HG03575 (cell line): ENCODE data around the gene SLC4A5.

Source experiments
- ATAC-seq: cut with Tn5 transposase; IDR thresholded peaks from one replicate; pipeline ENCODE4 v1.9.1; 2021; ENCODE audit not compliant: unreplicated experiment, insufficient number of reproducible peaks, low FRiP score; ENCODE audit errors: extremely low read depth

SLC4A5 gene

DNA sequence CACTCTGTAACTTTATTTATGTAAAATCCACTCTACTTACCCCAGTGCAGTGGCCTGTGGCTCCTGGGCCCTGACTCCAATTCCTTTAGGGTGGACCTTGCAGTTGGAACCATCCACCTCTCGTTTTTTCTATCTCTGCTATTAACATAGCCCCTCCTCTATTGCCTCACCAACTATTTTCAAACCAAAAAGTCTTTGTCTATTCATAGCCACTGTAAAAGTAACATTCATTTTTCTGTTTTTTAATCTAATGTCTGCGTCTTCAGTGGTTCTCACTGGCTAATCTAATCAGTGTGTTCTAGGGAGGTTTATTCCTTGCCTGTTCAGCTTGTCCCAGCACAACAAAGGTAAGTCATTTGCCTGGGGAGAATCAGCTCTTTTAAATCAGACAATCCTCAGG is at the start of gene SLC4A5:
SLC4A5 (minus strand) TSS at position 101 of the 400 bp plus-strand sequence. CDS start 28,393 bp downstream, outside the sequence.
- ATAC-seq = no peak

DNA sequence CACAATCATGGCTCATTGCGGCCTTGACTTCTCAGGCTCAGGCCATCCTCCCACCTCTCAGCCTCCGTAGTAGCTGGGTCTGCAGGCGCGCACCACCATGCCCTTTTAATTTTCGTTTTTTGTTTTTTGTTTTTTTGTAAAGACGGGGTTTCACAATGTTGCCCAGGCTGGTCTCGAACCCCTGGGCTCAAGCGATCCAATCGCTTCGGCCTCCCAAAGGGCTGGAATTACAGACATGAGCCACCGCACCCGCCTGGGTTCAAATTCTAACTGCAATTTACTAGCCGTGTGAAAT is 49.2 kb upstream of the SLC4A5 start:
- ATAC-seq = no peak

GRCh38 chr2:74391580-74392448 is 48.6 kb upstream of the SLC4A5 start:
- ATAC-seq = no peak

GRCh38 chr2:74391209-74391579 is 48.0 kb upstream of the SLC4A5 start:
- no peak for ATAC-seq

- no peak for ATAC-seq
Observed at GRCh38 chr2:74390606-74391005, 47.4 kb upstream of the SLC4A5 start.

- no peak for ATAC-seq
Observed at GRCh38 chr2:74387346-74387745, 44.1 kb upstream of the SLC4A5 start.

DNA sequence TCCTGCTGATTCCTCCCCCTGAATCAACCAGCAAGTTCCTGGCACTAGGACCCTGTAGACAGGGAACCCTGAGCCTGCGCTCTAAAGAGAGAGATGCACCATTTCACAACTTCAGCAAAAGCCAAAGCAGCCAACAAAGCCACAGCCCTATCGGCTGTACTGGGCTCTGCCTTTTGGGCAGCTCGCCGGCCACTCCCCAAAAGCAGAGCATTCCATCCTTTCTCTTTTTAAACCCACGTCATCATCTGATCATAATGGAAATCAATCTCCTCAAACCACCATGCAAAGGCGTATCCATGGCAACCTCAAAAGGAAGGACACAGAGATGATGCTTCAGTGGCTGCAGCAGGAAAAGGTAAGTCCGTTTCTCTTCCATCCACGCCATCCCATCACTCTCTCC is 42.2 kb upstream of the SLC4A5 start:
- no peak for ATAC-seq

DNA sequence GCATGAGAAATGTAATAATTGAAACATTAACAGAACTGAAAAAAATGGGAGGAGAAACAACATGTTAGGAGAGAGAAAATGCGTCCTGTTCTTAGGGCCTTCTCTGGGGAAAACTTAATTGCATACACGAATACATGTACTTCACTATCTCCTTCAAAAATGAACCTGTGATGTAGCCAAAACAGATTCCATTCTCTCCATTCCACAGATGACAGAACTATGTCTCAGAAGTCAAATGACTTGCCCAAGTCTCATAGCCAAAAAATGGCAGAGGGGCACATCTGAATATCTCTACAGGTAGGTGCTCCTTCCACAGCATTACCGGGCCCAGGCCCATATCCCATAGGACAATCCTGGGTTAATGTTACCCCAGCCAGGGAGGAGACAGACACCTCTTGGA is 40.8 kb upstream of the SLC4A5 start:
- no peak for ATAC-seq

GRCh38 chr2:74383254-74383653 is 40.0 kb upstream of the SLC4A5 start:
- no peak for ATAC-seq

- ATAC-seq = no peak
Observed at GRCh38 chr2:74381751-74382150, 38.5 kb upstream of the SLC4A5 start.

DNA sequence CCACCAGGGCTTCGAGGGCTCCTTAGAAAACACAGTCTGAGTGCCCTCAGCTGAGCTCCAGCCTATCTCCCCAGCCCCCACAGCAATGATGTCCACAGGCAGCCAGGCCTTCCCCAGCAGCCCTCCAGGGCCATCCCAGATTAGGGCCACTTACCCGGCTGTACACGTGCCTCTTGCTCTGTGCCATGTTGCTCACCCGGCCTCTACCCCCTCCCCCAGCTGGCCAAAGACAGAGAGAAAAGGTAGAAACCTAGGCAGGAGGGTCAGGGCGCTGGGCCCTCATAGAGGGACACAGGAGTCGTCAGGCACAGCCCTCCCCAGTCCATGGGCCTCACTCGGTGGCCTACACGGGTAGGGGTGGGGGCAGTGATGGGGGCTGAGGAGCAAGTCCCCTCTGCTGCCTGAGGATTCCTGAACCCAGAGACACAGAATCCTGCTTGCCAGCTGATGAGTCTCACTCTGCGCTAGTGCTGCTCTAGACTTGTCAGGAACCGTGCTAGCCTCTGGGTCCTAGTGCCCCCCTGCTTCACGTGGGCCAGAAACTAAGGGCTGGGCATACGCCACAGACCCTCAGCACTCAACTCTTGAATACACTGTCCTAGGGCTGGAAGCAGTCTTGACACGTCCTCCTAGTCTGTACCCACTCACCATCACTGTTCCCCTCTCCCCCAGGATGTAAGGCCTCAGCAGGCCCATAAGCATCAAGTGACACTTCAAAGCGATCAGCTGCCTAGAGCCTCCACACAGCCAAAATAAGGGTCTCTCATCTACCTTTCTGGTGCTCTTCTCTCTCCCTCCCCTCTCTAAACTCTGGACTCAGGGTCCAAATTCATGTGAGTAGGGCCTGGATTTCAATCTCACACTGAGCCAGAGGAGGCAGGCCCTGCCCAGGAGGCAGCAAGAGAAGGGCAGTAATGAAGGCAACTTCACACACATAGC is 36.9 kb upstream of the SLC4A5 start, which contains the start of gene DCTN1:
DCTN1 (minus strand) TSS at position 461 of the 939 bp plus-strand sequence; CDS start at position 187, 274 bp downstream.
- ATAC-seq = no peak

DNA sequence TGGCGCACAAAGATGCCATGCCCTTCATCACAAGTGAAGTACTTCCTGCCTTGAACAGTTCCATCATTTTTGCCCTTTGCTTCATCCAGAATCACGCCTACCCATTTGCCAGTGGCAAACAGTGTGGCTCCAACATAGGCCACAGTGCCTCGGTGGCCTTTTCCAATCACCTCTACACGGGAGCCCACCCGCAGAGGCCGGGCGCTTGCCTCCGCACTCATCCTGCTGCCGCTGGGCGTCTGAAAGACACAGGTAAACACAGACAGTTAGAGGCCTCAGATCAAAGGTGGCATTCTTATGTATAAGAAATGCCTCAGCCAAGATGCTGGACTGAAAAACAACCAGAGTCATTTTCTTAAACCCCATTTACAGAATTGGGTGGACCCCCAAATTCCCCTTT is 34.8 kb upstream of the SLC4A5 start:
- no peak for ATAC-seq

- ATAC-seq = no peak
Observed at GRCh38 chr2:74375838-74376237, 32.6 kb upstream of the SLC4A5 start.

DNA sequence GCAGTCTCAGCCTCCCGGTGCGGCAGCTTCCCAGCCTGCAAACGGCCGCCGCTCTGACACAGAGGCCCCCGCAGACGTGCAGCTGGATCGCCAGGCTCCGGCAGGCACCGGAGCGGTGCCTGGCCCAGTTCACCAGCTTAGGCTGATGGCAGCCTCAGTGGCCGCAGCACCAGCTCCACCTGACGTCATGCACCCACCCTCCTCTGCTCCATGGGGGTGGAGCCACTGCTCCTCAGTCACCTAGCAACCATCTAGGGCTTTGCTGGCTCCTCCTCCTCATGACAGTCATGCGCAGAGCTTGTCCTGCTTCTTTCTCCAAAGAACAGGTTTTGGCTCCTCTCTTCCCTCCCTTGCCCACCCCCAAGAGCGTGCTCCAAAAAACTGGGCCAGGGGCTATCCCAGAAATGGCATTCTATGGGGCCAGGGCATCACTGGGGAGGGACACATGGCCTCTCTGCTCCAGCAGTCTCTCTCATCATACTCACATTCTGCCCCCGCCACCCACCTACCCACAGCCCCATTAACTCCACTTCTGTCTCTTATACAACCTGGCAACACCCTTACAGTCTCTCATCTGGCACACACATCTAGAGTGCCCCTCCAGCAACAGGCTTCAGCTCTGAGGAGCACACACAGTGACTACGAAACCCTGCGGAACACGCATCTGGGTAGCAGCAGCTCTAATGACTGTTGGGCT is 31.4 kb upstream of the SLC4A5 start:
- ATAC-seq = no peak

DNA sequence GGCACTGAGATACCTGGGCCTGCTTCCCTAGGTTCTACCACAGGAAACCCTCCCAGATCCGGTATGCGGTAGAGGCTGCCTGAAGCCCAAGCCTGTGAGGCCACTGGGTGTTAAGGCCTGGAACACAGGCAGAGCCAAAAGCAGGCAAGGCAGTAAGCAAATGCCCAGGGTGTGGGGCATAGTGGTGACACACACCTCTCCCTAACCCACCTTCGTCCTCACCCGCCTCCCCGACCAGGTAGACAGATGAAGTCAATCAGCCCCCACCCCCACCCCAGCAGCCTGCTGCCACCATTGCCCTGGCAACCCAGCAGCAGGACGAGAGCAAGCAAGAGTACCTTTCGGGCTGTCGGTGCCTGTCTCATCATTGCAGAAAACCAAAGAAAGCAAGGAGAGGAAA is 30.8 kb upstream of the SLC4A5 start:
- ATAC-seq = no peak

GRCh38 chr2:74373221-74373676 is 30.0 kb upstream of the SLC4A5 start:
- no peak for ATAC-seq

DNA sequence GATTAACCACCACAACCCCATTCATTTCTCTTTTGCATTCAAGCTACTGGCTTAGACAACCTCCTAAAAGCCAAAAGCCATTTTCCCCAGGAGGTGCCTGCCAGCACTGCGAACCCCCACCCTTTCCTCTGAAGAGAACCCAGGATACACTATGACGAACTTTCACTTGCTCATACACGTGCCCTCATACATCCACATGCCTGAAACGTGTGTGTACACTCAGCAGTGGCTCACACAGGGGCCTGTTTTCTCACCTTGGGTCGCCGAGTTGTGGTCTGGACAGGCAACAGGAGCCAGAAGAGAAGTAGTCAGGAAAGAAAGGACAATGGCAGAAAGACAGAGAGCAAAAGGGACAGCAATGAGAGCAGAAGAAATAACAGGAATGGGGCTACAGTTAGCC is 29.5 kb upstream of the SLC4A5 start:
- ATAC-seq = no peak

GRCh38 chr2:74371421-74371820 is 28.2 kb upstream of the SLC4A5 start:
- no peak for ATAC-seq

- ATAC-seq = no peak
Observed at GRCh38 chr2:74369976-74370375, 26.8 kb upstream of the SLC4A5 start.
